HG02870 (cell line): ENCODE results near the gene ISY1.
"Not testable (repeated sequence)": the region's sequence is repeated elsewhere in the genome, so short reads cannot be mapped to it uniquely, and the experiment has no call there.

Experiments
- ATAC-seq: cut with Tn5 transposase; IDR thresholded peaks from one replicate; pipeline ENCODE4 v1.9.1; 2021; ENCODE audit warnings: mild to moderate bottlenecking, moderate library complexity; ENCODE audit not compliant: unreplicated experiment

The ISY1 gene

GRCh38 chr3:129160891-129161859, at the start of gene ISY1:
Gene ISY1 (minus strand): TSS chr3:129161063. CDS start chr3:129160975, 88 bp downstream.
- ATAC-seq, result peak; percentile 81

- ATAC-seq, result no peak
These were observed 46.6 kb upstream of the ISY1 start for GRCh38 chr3:129207479-129207878.

GRCh38 chr3:129205109-129205832, 44.4 kb upstream of the ISY1 start:
- ATAC-seq, result no peak

GRCh38 chr3:129204473-129204872, 43.6 kb upstream of the ISY1 start:
- no peak for ATAC-seq

GRCh38 chr3:129199366-129199765, 38.5 kb upstream of the ISY1 start:
- no peak for ATAC-seq

- no peak for ATAC-seq
These were observed 36.5 kb upstream of the ISY1 start for GRCh38 chr3:129197321-129197720.

GRCh38 chr3:129196601-129197000, 35.7 kb upstream of the ISY1 start:
- ATAC-seq, result no peak

- ATAC-seq, result no peak
These were observed 34.9 kb upstream of the ISY1 start for GRCh38 chr3:129195731-129196256.

- not testable (repeated sequence) for ATAC-seq
These were observed 28.9 kb upstream of the ISY1 start for GRCh38 chr3:129189793-129190192.

- ATAC-seq, result no peak
These were observed 27.0 kb upstream of the ISY1 start for GRCh38 chr3:129187857-129188256.

GRCh38 chr3:129185783-129186182, 24.9 kb upstream of the ISY1 start:
- ATAC-seq, result no peak

- ATAC-seq, result not testable (repeated sequence)
These were observed 24.1 kb upstream of the ISY1 start for GRCh38 chr3:129184784-129185542.

- no peak for ATAC-seq
These were observed 23.5 kb upstream of the ISY1 start for GRCh38 chr3:129184396-129184657.

- ATAC-seq, result peak; percentile 87
These were observed 22.9 kb upstream of the ISY1 start, which contains the start of gene CNBP for GRCh38 chr3:129183569-129184395. Gene CNBP (minus strand): TSS chr3:129183896. CDS start chr3:129171757, 12,139 bp downstream.

GRCh38 chr3:129182390-129183185, 21.7 kb upstream of the ISY1 start:
- no peak for ATAC-seq

GRCh38 chr3:129181819-129182218, 21.0 kb upstream of the ISY1 start:
- ATAC-seq, result no peak

GRCh38 chr3:129180461-129180860, 19.6 kb upstream of the ISY1 start:
- ATAC-seq, result no peak

GRCh38 chr3:129176051-129176450, 15.2 kb upstream of the ISY1 start:
- no peak for ATAC-seq

- no peak for ATAC-seq
These were observed 12.9 kb upstream of the ISY1 start for GRCh38 chr3:129173725-129174124.
